ENCODE data around the gene OTOG.

OTOG gene

GRCh38 chr11:17695454-17696441, 148.7 kb downstream of the OTOG start:
- no peak for DNase-seq (ENCODE audit: low read depth)

- no peak for DNase-seq (ENCODE audit: low read depth)
Observed at GRCh38 chr11:17696741-17697140, 149.7 kb downstream of the OTOG start.
